ENCODE results near the gene C6orf163.
A peak's percentile ranks its signal among the peaks of the same experiment; 100 is the strongest.

The C6orf163 gene

GRCh38 chr6:87312860-87313259, 31.8 kb upstream of the C6orf163 start:
- no peak for DNase-seq
- Histone ChIP-seq H3K4me1 (ENCODE audit: control insufficient read depth, insufficient read depth, low read depth, low read length) (no peaks in the 10 kb centered on the region), H3K14ac (ENCODE audit: low read length in 2 of 2) (no peak overlapping the region), H2AK5ac (ENCODE audit: low read length, severe bottlenecking) (no peak overlapping the region), H3K23ac (ENCODE audit: low read length in 2 of 2) (no peak overlapping the region), H3K79me1 (replicated peaks; ENCODE audit: low read length, poor library complexity, severe bottlenecking) (no peaks in the 10 kb centered on the region), H2BK5ac (ENCODE audit: low read depth, low read length, poor library complexity, severe bottlenecking) (no peak overlapping the region), H2BK120ac (ENCODE audit: low read depth, low read length) (no peak overlapping the region), H3K27ac (ENCODE audit: low read length, poor library complexity, severe bottlenecking) (no peak overlapping the region), H2AFZ (ENCODE audit: low read depth, low read length) (no peak overlapping the region), H3K27me3 (ENCODE audit: control insufficient read depth in 1 of 2, insufficient read depth in 1 of 2, low read length in 2 of 2) (peaks cover 31 to 49% of the 10 kb centered on the region in 2 experiments), H3K18ac (ENCODE audit: low read depth in 1 of 2, low read length in 2 of 2) (no peak overlapping the region), H3K4me2 (ENCODE audit: low read length, poor library complexity, severe bottlenecking) (no peak overlapping the region), H3K4me3 (ENCODE audit: insufficient read depth in 1 of 2, low read depth in 1 of 2, low read length in 2 of 2) (no peak overlapping the region), H4K91ac (ENCODE audit: low read length) (no peak overlapping the region), H3K9ac (ENCODE audit: low read length) (no peak overlapping the region), H4K8ac (ENCODE audit: low read length) (no peak overlapping the region), H3K9me3 (ENCODE audit: control insufficient read depth, low read length) (no peaks in the 10 kb centered on the region), H3K4ac (ENCODE audit: low read depth in 1 of 2, low read length in 2 of 2) (no peak overlapping the region), H2BK12ac (ENCODE audit: low read length in 2 of 2) (no peak overlapping the region), H3K36me3 (ENCODE audit: control insufficient read depth in 1 of 2, insufficient read depth in 2 of 2, low read depth in 1 of 2, low read length in 2 of 2) (no peaks in the 10 kb centered on the region), H2BK15ac (ENCODE audit: low read depth, poor library complexity, severe bottlenecking) (no peak overlapping the region)
- no CpG with 5 or more reads among the region's 1 CpG for WGBS

GRCh38 chr6:87315071-87315470, 29.5 kb upstream of the C6orf163 start:
- Histone ChIP-seq H2AFZ (ENCODE audit: low read depth, low read length) (no peak overlapping the region), H3K4me3 (ENCODE audit: insufficient read depth in 1 of 2, low read depth in 1 of 2, low read length in 2 of 2) (no peak overlapping the region), H2BK120ac (ENCODE audit: low read depth, low read length) (no peak overlapping the region), H4K8ac (ENCODE audit: low read length) (no peak overlapping the region), H3K27me3 (ENCODE audit: control insufficient read depth in 1 of 2, insufficient read depth in 1 of 2, low read length in 2 of 2) (peaks cover 25 to 49% of the 10 kb centered on the region in 2 experiments), H3K23ac (ENCODE audit: low read length in 2 of 2) (no peak overlapping the region), H3K36me3 (ENCODE audit: control insufficient read depth in 1 of 2, insufficient read depth in 2 of 2, low read depth in 1 of 2, low read length in 2 of 2) (no peaks in the 10 kb centered on the region), H3K79me1 (replicated peaks; ENCODE audit: low read length, poor library complexity, severe bottlenecking) (no peaks in the 10 kb centered on the region), H3K14ac (ENCODE audit: low read length in 2 of 2) (no peak overlapping the region), H4K91ac (ENCODE audit: low read length) (no peak overlapping the region), H2BK15ac (ENCODE audit: low read depth, poor library complexity, severe bottlenecking) (no peak overlapping the region), H3K9ac (ENCODE audit: low read length) (no peak overlapping the region), H2BK5ac (ENCODE audit: low read depth, low read length, poor library complexity, severe bottlenecking) (no peak overlapping the region), H3K4me2 (ENCODE audit: low read length, poor library complexity, severe bottlenecking) (no peak overlapping the region), H3K9me3 (ENCODE audit: control insufficient read depth, low read length) (no peaks in the 10 kb centered on the region), H2BK12ac (ENCODE audit: low read length in 2 of 2) (no peak overlapping the region), H3K18ac (ENCODE audit: low read depth in 1 of 2, low read length in 2 of 2) (no peak overlapping the region), H3K4me1 (ENCODE audit: control insufficient read depth, insufficient read depth, low read depth, low read length) (no peaks in the 10 kb centered on the region), H2AK5ac (ENCODE audit: low read length, severe bottlenecking) (no peak overlapping the region), H3K27ac (ENCODE audit: low read length, poor library complexity, severe bottlenecking) (no peak overlapping the region), H3K4ac (ENCODE audit: low read depth in 1 of 2, low read length in 2 of 2) (no peak overlapping the region)
- 98% methylated on average over 3 of the region's 3 CpGs for WGBS
- no peak for DNase-seq

- Histone ChIP-seq H4K91ac (ENCODE audit: low read length) (no peak overlapping the region), H3K4me2 (ENCODE audit: low read length, poor library complexity, severe bottlenecking) (no peak overlapping the region)
These were observed 25.2 kb upstream of the C6orf163 start for GRCh38 chr6:87319271-87319987.

GRCh38 chr6:87322304-87323212, 22.1 kb upstream of the C6orf163 start, which contains the start of gene SMIM8:
TSS of gene SMIM8 (plus strand) at chr6:87322588. CDS start at chr6:87337032, 14,444 bp downstream.
- Histone ChIP-seq H3K4me1 (ENCODE audit: control insufficient read depth, insufficient read depth, low read depth, low read length) (no peaks in the 10 kb centered on the region), H3K36me3 (ENCODE audit: control insufficient read depth in 1 of 2, insufficient read depth in 2 of 2, low read depth in 1 of 2, low read length in 2 of 2) (no peaks in the 10 kb centered on the region), H4K91ac (ENCODE audit: low read length) (peak within 1 kb of the TSS; percentile 83), H3K4me2 (ENCODE audit: low read length, poor library complexity, severe bottlenecking) (peak within 1 kb of the TSS; percentile 92), H3K79me1 (replicated peaks; ENCODE audit: low read length, poor library complexity, severe bottlenecking) (peaks cover 5% of the 10 kb centered on the region), H3K9me3 (ENCODE audit: control insufficient read depth, low read length) (no peaks in the 10 kb centered on the region), H3K27ac (ENCODE audit: low read length, poor library complexity, severe bottlenecking) (peak within 1 kb of the TSS; percentile 30), H2BK120ac (ENCODE audit: low read depth, low read length) (no peak within 1 kb of the TSS), H3K4ac (ENCODE audit: low read depth in 1 of 2, low read length in 2 of 2) (peak within 1 kb of the TSS in 1 of 2 experiments; percentile 68), H3K23ac (ENCODE audit: low read length in 2 of 2) (peak within 1 kb of the TSS in 1 of 2 experiments; percentile 85), H2BK15ac (ENCODE audit: low read depth, poor library complexity, severe bottlenecking) (peak within 1 kb of the TSS; percentile 12), H3K9ac (ENCODE audit: low read length) (peak within 1 kb of the TSS; percentile 90), H3K14ac (ENCODE audit: low read length in 2 of 2) (peak within 1 kb of the TSS in 1 of 2 experiments; percentile 77), H2BK12ac (ENCODE audit: low read length in 2 of 2) (no peak within 1 kb of the TSS), H2AFZ (ENCODE audit: low read depth, low read length) (peak within 1 kb of the TSS; percentile 100), H3K27me3 (ENCODE audit: control insufficient read depth in 1 of 2, insufficient read depth in 1 of 2, low read length in 2 of 2) (no peaks in the 10 kb centered on the region), H2BK5ac (ENCODE audit: low read depth, low read length, poor library complexity, severe bottlenecking) (no peak within 1 kb of the TSS), H2AK5ac (ENCODE audit: low read length, severe bottlenecking) (no peak within 1 kb of the TSS), H3K4me3 (ENCODE audit: insufficient read depth in 1 of 2, low read depth in 1 of 2, low read length in 2 of 2) (peak within 1 kb of the TSS; percentile 85 to 95), H4K8ac (ENCODE audit: low read length) (peak within 1 kb of the TSS; percentile 97), H3K18ac (ENCODE audit: low read depth in 1 of 2, low read length in 2 of 2) (peak within 1 kb of the TSS; percentile 43 to 89)
- DNase-seq = peak; percentile 80
- WGBS = 1% methylated on average over 48 of the region's 60 CpGs

More at GRCh38 chr6:87319271-87319987, 25.2 kb upstream of the C6orf163 start:
- no peak overlapping the region for H3K27ac ChIP-seq (ENCODE audit: low read length, poor library complexity, severe bottlenecking)
- no peak overlapping the region for H4K8ac ChIP-seq (ENCODE audit: low read length)
- H2BK5ac ChIP-seq (ENCODE audit: low read depth, low read length, poor library complexity, severe bottlenecking) = no peak overlapping the region
- no peak overlapping the region for H2BK120ac ChIP-seq (ENCODE audit: low read depth, low read length)
- no peak overlapping the region for H3K4ac ChIP-seq (ENCODE audit: low read depth in 1 of 2, low read length in 2 of 2)
- H3K4me3 ChIP-seq (ENCODE audit: insufficient read depth in 1 of 2, low read depth in 1 of 2, low read length in 2 of 2) = no peak overlapping the region
- H3K36me3 ChIP-seq (ENCODE audit: control insufficient read depth in 1 of 2, insufficient read depth in 2 of 2, low read depth in 1 of 2, low read length in 2 of 2) = no peaks in the 10 kb centered on the region
- H2BK12ac ChIP-seq (ENCODE audit: low read length in 2 of 2) = no peak overlapping the region
- peaks cover 12 to 22% of the 10 kb centered on the region in 2 experiments for H3K27me3 ChIP-seq (ENCODE audit: control insufficient read depth in 1 of 2, insufficient read depth in 1 of 2, low read length in 2 of 2)
- no peak overlapping the region for H3K14ac ChIP-seq (ENCODE audit: low read length in 2 of 2)
- DNase-seq = no peak
- H3K9me3 ChIP-seq (ENCODE audit: control insufficient read depth, low read length) = no peaks in the 10 kb centered on the region
- no peak overlapping the region for H2AFZ ChIP-seq (ENCODE audit: low read depth, low read length)
- H2AK5ac ChIP-seq (ENCODE audit: low read length, severe bottlenecking) = no peak overlapping the region
- no peak overlapping the region for H3K18ac ChIP-seq (ENCODE audit: low read depth in 1 of 2, low read length in 2 of 2)
- peaks cover 5% of the 10 kb centered on the region for H3K79me1 ChIP-seq (replicated peaks; ENCODE audit: low read length, poor library complexity, severe bottlenecking)
- H2BK15ac ChIP-seq (ENCODE audit: low read depth, poor library complexity, severe bottlenecking) = no peak overlapping the region
- H3K23ac ChIP-seq (ENCODE audit: low read length in 2 of 2) = no peak overlapping the region
- WGBS = 100% methylated on average over 2 of the region's 3 CpGs
- no peak overlapping the region for H3K9ac ChIP-seq (ENCODE audit: low read length)
- H3K4me1 ChIP-seq (ENCODE audit: control insufficient read depth, insufficient read depth, low read depth, low read length) = no peaks in the 10 kb centered on the region
